Fibroblast of mammary gland (primary cell): ENCODE results near the gene CST6.

Experiments
- DNase-seq: peaks from one replicate; pipeline ENCODE4 v3.0.0-alpha.2; 2010; ENCODE audit warnings: low read depth
- H3K4me3 ChIP-seq: 2 replicates; pipeline ENCODE4 v1.5.1; 2011; ENCODE audit warnings: low read depth, mild to moderate bottlenecking, low read length, moderate library complexity; ENCODE audit not compliant: control insufficient read depth
- TF ChIP-seq, protein P1 (sequence below): conservative IDR thresholded peaks from 2 replicates; pipeline ENCODE4 v1.5.1; 2011; ENCODE audit warnings: low read depth, low read length, inconsistent platforms; ENCODE audit not compliant: control insufficient read depth, insufficient read depth

CST6 gene

DNA sequence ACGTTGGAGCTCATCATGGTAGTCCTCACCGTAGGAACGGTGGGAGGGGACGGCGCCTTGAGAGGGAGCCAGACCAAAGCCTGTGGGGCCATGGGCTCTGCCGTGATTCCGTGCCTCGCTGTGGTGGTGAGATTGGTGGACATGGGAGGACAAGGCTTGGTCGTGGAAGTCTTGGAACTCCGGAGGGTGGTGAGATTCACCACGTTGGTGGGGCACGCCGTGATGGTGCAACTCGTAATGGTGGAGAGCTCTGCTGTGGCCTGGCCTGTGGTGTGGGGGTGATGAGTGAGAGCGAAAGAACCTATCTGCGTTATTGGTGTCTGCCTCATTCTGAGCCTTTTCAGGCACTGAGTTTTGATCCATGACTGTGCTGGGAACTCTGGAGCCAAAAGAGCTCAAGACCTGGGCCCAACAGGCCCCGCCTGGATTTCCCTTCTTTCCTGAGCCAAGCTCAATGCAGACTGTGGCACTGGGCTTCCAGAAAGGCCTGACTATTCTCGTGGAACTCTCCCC, 14.3 kb downstream of the CST6 start, which contains the start of gene CATSPER1:
TSS of gene CATSPER1 (minus strand) at position 463 of the 513 bp plus-strand sequence. CDS start at position 363, 100 bp downstream.
- no peak within 1 kb of the TSS for H3K4me3 ChIP-seq
- TF ChIP-seq, protein P1, sequence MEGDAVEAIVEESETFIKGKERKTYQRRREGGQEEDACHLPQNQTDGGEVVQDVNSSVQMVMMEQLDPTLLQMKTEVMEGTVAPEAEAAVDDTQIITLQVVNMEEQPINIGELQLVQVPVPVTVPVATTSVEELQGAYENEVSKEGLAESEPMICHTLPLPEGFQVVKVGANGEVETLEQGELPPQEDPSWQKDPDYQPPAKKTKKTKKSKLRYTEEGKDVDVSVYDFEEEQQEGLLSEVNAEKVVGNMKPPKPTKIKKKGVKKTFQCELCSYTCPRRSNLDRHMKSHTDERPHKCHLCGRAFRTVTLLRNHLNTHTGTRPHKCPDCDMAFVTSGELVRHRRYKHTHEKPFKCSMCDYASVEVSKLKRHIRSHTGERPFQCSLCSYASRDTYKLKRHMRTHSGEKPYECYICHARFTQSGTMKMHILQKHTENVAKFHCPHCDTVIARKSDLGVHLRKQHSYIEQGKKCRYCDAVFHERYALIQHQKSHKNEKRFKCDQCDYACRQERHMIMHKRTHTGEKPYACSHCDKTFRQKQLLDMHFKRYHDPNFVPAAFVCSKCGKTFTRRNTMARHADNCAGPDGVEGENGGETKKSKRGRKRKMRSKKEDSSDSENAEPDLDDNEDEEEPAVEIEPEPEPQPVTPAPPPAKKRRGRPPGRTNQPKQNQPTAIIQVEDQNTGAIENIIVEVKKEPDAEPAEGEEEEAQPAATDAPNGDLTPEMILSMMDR = no peak
- no peak for DNase-seq

DNA sequence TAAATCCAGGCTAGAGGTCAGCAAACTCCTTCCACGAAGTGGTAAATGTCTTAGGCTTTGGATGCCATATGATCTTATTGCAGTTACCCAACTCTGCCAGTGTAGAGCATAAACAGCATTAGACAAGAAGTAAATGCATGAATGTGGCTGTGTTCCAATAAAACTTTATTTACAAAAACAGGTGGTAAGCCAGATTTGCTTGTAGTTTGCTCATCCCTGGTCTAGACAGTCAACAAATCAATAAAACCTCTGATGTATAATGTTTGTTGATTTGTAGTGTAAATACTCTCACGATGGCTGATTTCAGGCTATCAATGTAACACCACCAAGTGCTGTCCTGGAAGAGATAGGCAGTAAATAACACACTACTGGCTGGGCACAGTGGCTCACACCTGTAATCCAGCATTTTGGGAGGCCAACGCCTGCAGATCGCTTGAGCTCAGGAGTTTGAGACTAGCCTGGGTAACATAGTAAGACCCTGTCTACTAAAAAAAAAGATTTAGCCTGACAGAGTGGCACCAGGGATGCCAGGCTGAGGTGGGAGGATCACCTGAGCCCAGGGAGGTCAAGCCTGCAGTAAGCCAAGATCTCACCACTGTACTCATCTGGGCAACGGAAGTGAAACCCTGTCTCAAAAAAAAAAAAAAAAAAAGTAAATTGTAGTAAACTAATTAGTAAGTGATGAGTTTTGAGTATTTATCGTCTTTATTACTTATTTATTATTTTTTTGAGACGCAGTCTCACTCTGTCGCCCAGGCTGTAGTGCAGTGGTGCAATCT, 21.3 kb downstream of the CST6 start:
- TF ChIP-seq, protein P1 = no peak
- no peak for DNase-seq
- no peak overlapping the region for H3K4me3 ChIP-seq

DNA sequence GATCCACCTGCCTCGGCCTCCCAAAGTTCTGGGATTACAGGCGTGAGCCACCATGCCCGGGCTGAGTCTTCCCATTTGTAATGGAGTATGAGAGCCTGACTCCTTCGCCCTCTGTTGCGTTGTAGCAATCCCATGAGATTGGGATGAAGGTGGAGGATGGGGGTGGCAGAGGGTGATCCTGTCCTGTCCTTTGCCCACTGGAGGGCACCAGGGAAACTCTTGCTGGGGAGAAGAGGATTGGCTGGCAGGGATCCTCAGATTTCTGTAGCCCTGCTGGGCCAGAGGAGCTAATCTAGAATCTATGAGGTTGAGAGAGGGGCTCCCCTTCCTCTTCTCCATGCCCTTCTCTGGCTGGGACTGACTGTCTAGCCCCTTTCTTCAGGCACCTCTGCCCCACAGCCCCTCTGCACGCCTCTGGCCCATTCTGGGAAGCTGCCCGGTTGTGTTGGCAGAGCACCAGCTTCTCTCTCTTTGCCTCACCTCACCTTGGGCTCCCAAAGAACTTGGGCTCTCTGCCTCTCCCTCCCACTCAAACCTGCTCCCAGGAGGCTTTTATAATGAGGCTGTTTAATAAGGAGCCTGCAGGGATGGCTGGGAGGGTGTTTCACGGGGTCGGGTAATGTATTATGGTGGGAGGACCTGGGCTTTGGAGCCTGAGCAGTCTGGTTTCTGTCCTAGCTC, 24.0 kb downstream of the CST6 start:
- no peak overlapping the region for H3K4me3 ChIP-seq
- TF ChIP-seq, protein P1 = no peak
- no peak for DNase-seq

DNA sequence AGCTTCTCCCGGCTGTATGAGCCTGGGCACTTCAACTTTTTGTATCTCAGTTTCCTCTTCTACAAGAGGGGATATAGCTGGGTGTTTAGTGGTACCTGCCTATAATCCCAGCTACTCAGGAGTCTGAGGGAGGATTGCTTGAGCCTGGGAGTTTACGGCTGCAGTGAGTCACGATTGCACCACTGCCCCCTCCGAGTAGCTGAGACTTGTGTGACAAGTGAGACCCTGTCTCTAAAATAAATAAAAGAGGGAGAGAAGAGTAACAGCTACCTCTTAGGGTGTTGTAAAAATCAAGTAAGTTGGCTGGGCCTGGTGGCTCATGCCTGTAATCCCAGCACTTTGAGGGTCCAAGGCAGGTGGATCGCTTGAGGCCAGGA, 24.5 kb downstream of the CST6 start:
- TF ChIP-seq, protein P1 = no peak
- DNase-seq = no peak
- H3K4me3 ChIP-seq = no peak overlapping the region

DNA sequence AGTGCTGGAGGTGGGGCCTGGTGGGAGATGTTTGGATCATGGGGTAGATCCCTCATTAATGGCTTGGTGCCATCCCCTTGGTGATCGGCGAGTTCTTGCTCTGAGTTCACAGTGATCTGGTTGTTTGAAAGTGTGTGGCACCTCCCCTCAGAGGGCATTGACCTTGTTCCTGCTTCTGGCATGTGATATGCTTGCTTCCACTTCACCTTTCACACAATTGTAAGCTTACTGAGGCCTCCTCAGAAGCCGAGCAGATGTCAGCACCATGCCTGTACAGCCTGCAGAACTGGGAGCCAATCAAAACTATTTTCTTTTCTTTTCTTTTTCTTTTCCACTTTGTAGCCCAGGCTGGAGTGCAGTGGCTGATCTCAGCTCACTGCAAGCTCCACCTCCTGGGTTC, 25.5 kb downstream of the CST6 start:
- TF ChIP-seq, protein P1 = no peak
- no peak overlapping the region for H3K4me3 ChIP-seq

DNA sequence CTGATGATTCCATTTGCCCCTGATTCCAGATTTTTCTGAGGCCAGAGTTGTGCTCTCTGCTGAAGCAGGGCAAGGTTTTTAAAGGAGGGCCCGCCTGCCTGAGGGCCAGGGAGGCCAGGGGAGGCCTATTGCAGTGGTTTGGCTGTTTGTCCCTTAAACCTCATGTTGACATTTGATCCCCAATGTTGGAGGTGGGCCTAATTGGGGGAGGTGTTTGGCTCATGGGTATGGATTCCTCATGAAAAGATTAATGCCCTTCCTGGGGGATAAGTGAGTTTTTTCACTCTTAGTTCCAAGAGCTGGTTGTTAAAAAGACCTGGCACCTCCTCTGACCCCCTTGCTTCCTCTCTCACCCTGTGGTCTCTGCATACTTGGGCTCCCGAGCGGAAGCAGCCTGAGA, 28.0 kb downstream of the CST6 start:
- TF ChIP-seq, protein P1 = no peak
- no peak for DNase-seq

More for the DNA sequence above, 25.5 kb downstream of the CST6 start:
- no peak for DNase-seq

More for the DNA sequence above, 28.0 kb downstream of the CST6 start:
- H3K4me3 ChIP-seq = no peak overlapping the region
